Smooth muscle cell (in vitro differentiated cells): ENCODE data around the gene STARD10. TPM values are rescaled to one million over a fixed set of nuclear protein-coding genes. Genes with fewer than 3 reads are reported as not detected.

Source experiments
- DNase-seq: peaks from one replicate; lab custom pipeline; 2025; ENCODE audit not compliant: unreplicated experiment; lab: John Stamatoyannopoulos, UW
- H2AFZ ChIP-seq: fragments of 200-600 bp; sonication (generic); 2 replicates; pipeline ENCODE4 v1.6.0; 2016; ENCODE audit warnings: antibody characterized with exemption, low read depth, mild to moderate bottlenecking
- H3F3A ChIP-seq: fragments of 200-600 bp; sonication (generic); 2 replicates; pipeline ENCODE4 v1.6.0; 2017; ENCODE audit warnings: antibody characterized with exemption, low read depth
- H3K27ac ChIP-seq: fragments of 200-600 bp; sonication (generic); 2 replicates; pipeline ENCODE4 v1.5.1; 2016; ENCODE audit warnings: low read depth, mild to moderate bottlenecking
- H3K27me3 ChIP-seq: fragments of 200-600 bp; sonication (generic); 2 replicates; pipeline ENCODE4 v1.6.1; 2016; ENCODE audit warnings: low read depth, mild to moderate bottlenecking
- H3K36me3 ChIP-seq: fragments of 200-600 bp; sonication (generic); 2 replicates; pipeline ENCODE4 v1.5.1; 2016; ENCODE audit warnings: low read depth
- H3K4me1 ChIP-seq: fragments of 200-600 bp; sonication (generic); 2 replicates; pipeline ENCODE4 v1.5.1; 2016; ENCODE audit warnings: low read depth
- H3K4me2 ChIP-seq: fragments of 200-600 bp; sonication (generic); 2 replicates; pipeline ENCODE4 v1.6.0; 2016; ENCODE audit warnings: mild to moderate bottlenecking
- H3K4me3 ChIP-seq: fragments of 200-600 bp; sonication (generic); 2 replicates; pipeline ENCODE4 v1.5.1; 2016; ENCODE audit warnings: mild to moderate bottlenecking
- H3K79me2 ChIP-seq: fragments of 200-600 bp; sonication (generic); 2 replicates; pipeline ENCODE4 v1.6.0; 2016; ENCODE audit warnings: low read depth, mild to moderate bottlenecking
- H3K9ac ChIP-seq: fragments of 200-600 bp; sonication (generic); 2 replicates; pipeline ENCODE4 v1.6.0; 2016; ENCODE audit warnings: low read depth
- H3K9me3 ChIP-seq: fragments of 200-600 bp; sonication (generic); replicated peaks from 2 replicates; pipeline ENCODE4 v1.5.1; 2016; ENCODE audit warnings: low read depth
- H4K20me1 ChIP-seq: fragments of 200-600 bp; sonication (generic); 2 replicates; pipeline ENCODE4 v1.6.0; 2016; ENCODE audit warnings: low read depth
- CTCF ChIP-seq: fragments of 200-600 bp; sonication (generic); IDR thresholded peaks from 2 replicates; pipeline ENCODE4 v1.5.1; 2017; ENCODE audit warnings: borderline replicate concordance, mild to moderate bottlenecking, antibody characterized with exemption; ENCODE audit not compliant: insufficient read depth, poor library complexity, severe bottlenecking
- WGBS: methylation state at CpG from one replicate; pipeline ENCODE4 v1.1.7; 2016; ENCODE audit warnings: low lambda C conversion rate; 5-methylcytosine and 5-hydroxymethylcytosine counted together
- polyA plus RNA-seq: library from polyadenylated mRNA; unstranded; fragments of >200 nt; fragmentation: Nextera tagmentation; extraction: Ambion mirVana; gene quantifications from 2 replicates; pipeline ENCODE4 v1.2.1, GENCODE V29; 2016
- total RNA-seq: library from RNA; depleted of rRNA; stranded (reverse); fragments of >200 nt; gene quantifications from 2 replicates; pipeline ENCODE4 v1.2.3, GENCODE V29; 2014

The STARD10 gene
- total and polyA plus RNA-seq, 2 experiments from 2014 or later: 87.7 to 130 TPM

GRCh38 chr11:72773291-72773690, 20.6 kb downstream of the STARD10 start:
- peak overlapping the region; percentile 97 for H3K27ac ChIP-seq
- H3F3A ChIP-seq: peaks cover 18% of the 10 kb centered on the region
- peaks cover 18% of the 10 kb centered on the region for H4K20me1 ChIP-seq
- H3K27me3 ChIP-seq: no peaks in the 10 kb centered on the region
- no peak overlapping the region for H2AFZ ChIP-seq
- peak overlapping the region; percentile 48 for H3K9ac ChIP-seq
- no peaks in the 10 kb centered on the region for H3K9me3 ChIP-seq
- H3K4me2 ChIP-seq: peak overlapping the region; percentile 49
- peaks cover 21% of the 10 kb centered on the region for H3K79me2 ChIP-seq
- TF ChIP-seq CTCF: no peak
- H3K36me3 ChIP-seq: no peaks in the 10 kb centered on the region
- no peak overlapping the region for H3K4me3 ChIP-seq
- WGBS: 4% methylated on average over 4 of the region's 5 CpGs
- DNase-seq: peak; percentile 49
- H3K4me1 ChIP-seq: peaks cover 19% of the 10 kb centered on the region

- Histone ChIP-seq H3K79me2 (peaks cover 29% of the 10 kb centered on the region), H3K9me3 (no peaks in the 10 kb centered on the region), H3K4me2 (peak overlapping the region; percentile 49), H3K4me3 (no peak overlapping the region), H3K9ac (peak overlapping the region; percentile 48), H3K4me1 (peaks cover 19% of the 10 kb centered on the region), H3F3A (peaks cover 18% of the 10 kb centered on the region), H3K27me3 (no peaks in the 10 kb centered on the region), H3K27ac (peak overlapping the region; percentile 97), H2AFZ (no peak overlapping the region), H3K36me3 (no peaks in the 10 kb centered on the region), H4K20me1 (peaks cover 19% of the 10 kb centered on the region)
- 91% methylated on average over 10 of the region's 12 CpGs for WGBS
- TF ChIP-seq CTCF: no peak
- no peak for DNase-seq
Observed at GRCh38 chr11:72772059-72772458, 21.8 kb downstream of the STARD10 start.

- no peak overlapping the region for H3K9ac ChIP-seq
- DNase-seq: no peak
Observed at GRCh38 chr11:72771507-72771906, 22.3 kb downstream of the STARD10 start.

More at GRCh38 chr11:72771507-72771906, 22.3 kb downstream of the STARD10 start:
- no peaks in the 10 kb centered on the region for H3K36me3 ChIP-seq
- H3F3A ChIP-seq: peaks cover 18% of the 10 kb centered on the region
- peaks cover 19% of the 10 kb centered on the region for H3K4me1 ChIP-seq
- no peak overlapping the region for H3K4me3 ChIP-seq
- H3K27ac ChIP-seq: peak overlapping the region; percentile 97
- WGBS: 4% methylated on average over 4 of the region's 4 CpGs
- peak overlapping the region; percentile 49 for H3K4me2 ChIP-seq
- no peaks in the 10 kb centered on the region for H3K27me3 ChIP-seq
- H3K9me3 ChIP-seq: no peaks in the 10 kb centered on the region
- H4K20me1 ChIP-seq: peaks cover 19% of the 10 kb centered on the region
- TF ChIP-seq CTCF: no peak
- peaks cover 29% of the 10 kb centered on the region for H3K79me2 ChIP-seq
- H2AFZ ChIP-seq: no peak overlapping the region
